WTC11 (cell line): ENCODE measurements around the gene ZNF683. TPM values are rescaled to one million over a fixed set of nuclear protein-coding genes. Genes with fewer than 3 reads are reported as not detected.

Experiments
- ARID4B ChIP-seq: sonication (generic); formaldehyde crosslinking; IDR thresholded peaks from 2 replicates; pipeline ENCODE4 v1.8.0; 2023; ENCODE audit warnings: missing genetic modification reagents, mild to moderate bottlenecking, borderline replicate concordance
- CBFB ChIP-seq: sonication (generic); formaldehyde crosslinking; IDR thresholded peaks from 2 replicates; pipeline ENCODE4 v1.8.1; 2022; ENCODE audit warnings: mild to moderate bottlenecking, low read depth, missing genetic modification reagents
- EMX1 ChIP-seq: fragments of 250-450 bp; sonication (Bioruptor Pico); IDR thresholded peaks from 2 replicates; pipeline ENCODE4 v1.8.0; 2021; ENCODE audit warnings: mild to moderate bottlenecking
- ERG ChIP-seq: fragments of 250-450 bp; sonication (Bioruptor Pico); IDR thresholded peaks from 2 replicates; pipeline ENCODE4 v1.8.0; 2021; ENCODE audit warnings: mild to moderate bottlenecking
- ESRRA ChIP-seq: sonication (generic); formaldehyde crosslinking; IDR thresholded peaks from 2 replicates; pipeline ENCODE4 v1.8.1; 2022; ENCODE audit warnings: mild to moderate bottlenecking, missing genetic modification reagents, borderline replicate concordance
- GABPB1 ChIP-seq: sonication (generic); formaldehyde crosslinking; IDR thresholded peaks from 2 replicates; pipeline ENCODE4 v1.8.1; 2023; ENCODE audit warnings: mild to moderate bottlenecking, missing genetic modification reagents
- MYBL2 ChIP-seq: sonication (generic); formaldehyde crosslinking; IDR thresholded peaks from 2 replicates; pipeline ENCODE4 v1.8.1; 2023; ENCODE audit warnings: mild to moderate bottlenecking, moderate library complexity, missing genetic modification reagents
- NFATC4 ChIP-seq: fragments of 250-450 bp; sonication (Bioruptor Pico); IDR thresholded peaks from 2 replicates; pipeline ENCODE4 v1.9.0; 2021; ENCODE audit warnings: mild to moderate bottlenecking
- RORB ChIP-seq: fragments of 250-450 bp; sonication (Bioruptor Pico); IDR thresholded peaks from 2 replicates; pipeline ENCODE4 v1.9.0; 2021; ENCODE audit warnings: mild to moderate bottlenecking
- SOX15 ChIP-seq: fragments of 250-450 bp; sonication (Bioruptor Pico); IDR thresholded peaks from 2 replicates; pipeline ENCODE4 v1.9.0; 2021; ENCODE audit warnings: mild to moderate bottlenecking
- TEAD1 ChIP-seq: sonication (generic); formaldehyde crosslinking; IDR thresholded peaks from 2 replicates; pipeline ENCODE4 v1.8.0; 2022; ENCODE audit warnings: mild to moderate bottlenecking, missing genetic modification reagents
- TP53 ChIP-seq: sonication (generic); formaldehyde crosslinking; IDR thresholded peaks from 2 replicates; pipeline ENCODE4 v1.8.1; 2023; ENCODE audit warnings: mild to moderate bottlenecking, missing genetic modification reagents
- ZNF138 ChIP-seq: sonication (generic); formaldehyde crosslinking; conservative IDR thresholded peaks from 2 replicates; pipeline ENCODE4 v1.8.1; 2022; ENCODE audit warnings: mild to moderate bottlenecking, moderate library complexity, missing genetic modification reagents
- ZNF219 ChIP-seq: sonication (generic); formaldehyde crosslinking; IDR thresholded peaks from 2 replicates; pipeline ENCODE4 v1.8.0; 2023; ENCODE audit warnings: missing genetic modification reagents, mild to moderate bottlenecking, borderline replicate concordance
- ZNF263 ChIP-seq: sonication (generic); formaldehyde crosslinking; IDR thresholded peaks from 2 replicates; pipeline ENCODE4 v1.8.1; 2022; ENCODE audit warnings: low read depth, mild to moderate bottlenecking, moderate library complexity, missing genetic modification reagents
- ZNF317 ChIP-seq: sonication (generic); formaldehyde crosslinking; IDR thresholded peaks from 2 replicates; pipeline ENCODE4 v1.8.1; 2023; ENCODE audit warnings: low read depth, mild to moderate bottlenecking, moderate library complexity, missing genetic modification reagents, borderline replicate concordance
- ZNF423 ChIP-seq: fragments of 250-450 bp; sonication (Bioruptor Pico); IDR thresholded peaks from 2 replicates; pipeline ENCODE4 v2.1.2; 2022; ENCODE audit warnings: mild to moderate bottlenecking, moderate library complexity
- ZNF425 ChIP-seq: fragments of 250-450 bp; sonication (Bioruptor Pico); conservative IDR thresholded peaks from 2 replicates; pipeline ENCODE4 v1.9.0; 2021; ENCODE audit warnings: mild to moderate bottlenecking
- total RNA-seq: library from RNA; stranded (reverse); gene quantifications from 3 replicates; pipeline ENCODE4 v1.2.3, GENCODE V29; 2021
- TF ChIP-seq, protein P1 (sequence below): fragments of 250-450 bp; sonication (Bioruptor Pico); IDR thresholded peaks from 2 replicates; pipeline ENCODE4 v1.9.0; 2021; ENCODE audit warnings: mild to moderate bottlenecking
- TF ChIP-seq, protein P2 (sequence below): fragments of 250-450 bp; sonication (Bioruptor Pico); IDR thresholded peaks from 2 replicates; pipeline ENCODE4 v2.1.2; 2022; ENCODE audit warnings: mild to moderate bottlenecking, moderate library complexity
- TF ChIP-seq, protein P3 (sequence below): sonication (generic); formaldehyde crosslinking; IDR thresholded peaks from 2 replicates; pipeline ENCODE4 v1.8.1; 2022; ENCODE audit warnings: mild to moderate bottlenecking, moderate library complexity, missing genetic modification reagents
- TF ChIP-seq, protein P4 (sequence below): sonication (generic); formaldehyde crosslinking; conservative IDR thresholded peaks from 2 replicates; pipeline ENCODE4 v1.8.1; 2023; ENCODE audit warnings: mild to moderate bottlenecking, low read depth, missing genetic modification reagents, moderate library complexity

Gene ZNF683
- total RNA-seq, 1 experiment from 2014 or later: not detected

GRCh38 chr1:26336477-26337205 is 35.9 kb downstream of the ZNF683 start (continued):
- peak; percentile 63; the same call in 1 of the 2 replicates for TF ChIP-seq ARID4B (CRISPR knock-in tag)
- no peak; the same call in 1 of the 2 replicates for TF ChIP-seq ESRRA (CRISPR knock-in tag)
- peak; percentile 95 for TF ChIP-seq TEAD1 (CRISPR knock-in tag)
- peak; percentile 90; the same call in 1 of the 2 replicates for TF ChIP-seq ZNF423 (CRISPR knock-in tag)
- TF ChIP-seq ZNF317 (CRISPR knock-in tag): no peak
- TF ChIP-seq, protein P1, sequence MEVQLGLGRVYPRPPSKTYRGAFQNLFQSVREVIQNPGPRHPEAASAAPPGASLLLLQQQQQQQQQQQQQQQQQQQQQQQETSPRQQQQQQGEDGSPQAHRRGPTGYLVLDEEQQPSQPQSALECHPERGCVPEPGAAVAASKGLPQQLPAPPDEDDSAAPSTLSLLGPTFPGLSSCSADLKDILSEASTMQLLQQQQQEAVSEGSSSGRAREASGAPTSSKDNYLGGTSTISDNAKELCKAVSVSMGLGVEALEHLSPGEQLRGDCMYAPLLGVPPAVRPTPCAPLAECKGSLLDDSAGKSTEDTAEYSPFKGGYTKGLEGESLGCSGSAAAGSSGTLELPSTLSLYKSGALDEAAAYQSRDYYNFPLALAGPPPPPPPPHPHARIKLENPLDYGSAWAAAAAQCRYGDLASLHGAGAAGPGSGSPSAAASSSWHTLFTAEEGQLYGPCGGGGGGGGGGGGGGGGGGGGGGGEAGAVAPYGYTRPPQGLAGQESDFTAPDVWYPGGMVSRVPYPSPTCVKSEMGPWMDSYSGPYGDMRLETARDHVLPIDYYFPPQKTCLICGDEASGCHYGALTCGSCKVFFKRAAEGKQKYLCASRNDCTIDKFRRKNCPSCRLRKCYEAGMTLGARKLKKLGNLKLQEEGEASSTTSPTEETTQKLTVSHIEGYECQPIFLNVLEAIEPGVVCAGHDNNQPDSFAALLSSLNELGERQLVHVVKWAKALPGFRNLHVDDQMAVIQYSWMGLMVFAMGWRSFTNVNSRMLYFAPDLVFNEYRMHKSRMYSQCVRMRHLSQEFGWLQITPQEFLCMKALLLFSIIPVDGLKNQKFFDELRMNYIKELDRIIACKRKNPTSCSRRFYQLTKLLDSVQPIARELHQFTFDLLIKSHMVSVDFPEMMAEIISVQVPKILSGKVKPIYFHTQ (CRISPR knock-in tag): no peak
- no peak for TF ChIP-seq EMX1
- peak; percentile 75 for TF ChIP-seq MYBL2 (CRISPR knock-in tag)
- no peak for TF ChIP-seq GABPB1
- no peak for TF ChIP-seq ZNF425 (CRISPR knock-in tag)
- TF ChIP-seq CBFB (CRISPR knock-in tag): no peak
- TF ChIP-seq SOX15 (CRISPR knock-in tag): no peak
- no peak; the same call in 1 of the 2 replicates for TF ChIP-seq TP53
- TF ChIP-seq, protein P2, sequence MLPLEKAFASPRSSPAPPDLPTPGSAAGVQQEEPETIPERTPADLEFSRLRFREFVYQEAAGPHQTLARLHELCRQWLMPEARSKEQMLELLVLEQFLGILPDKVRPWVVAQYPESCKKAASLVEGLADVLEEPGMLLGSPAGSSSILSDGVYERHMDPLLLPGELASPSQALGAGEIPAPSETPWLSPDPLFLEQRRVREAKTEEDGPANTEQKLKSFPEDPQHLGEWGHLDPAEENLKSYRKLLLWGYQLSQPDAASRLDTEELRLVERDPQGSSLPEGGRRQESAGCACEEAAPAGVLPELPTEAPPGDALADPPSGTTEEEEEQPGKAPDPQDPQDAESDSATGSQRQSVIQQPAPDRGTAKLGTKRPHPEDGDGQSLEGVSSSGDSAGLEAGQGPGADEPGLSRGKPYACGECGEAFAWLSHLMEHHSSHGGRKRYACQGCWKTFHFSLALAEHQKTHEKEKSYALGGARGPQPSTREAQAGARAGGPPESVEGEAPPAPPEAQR (CRISPR knock-in tag): no peak
- TF ChIP-seq, protein P3, sequence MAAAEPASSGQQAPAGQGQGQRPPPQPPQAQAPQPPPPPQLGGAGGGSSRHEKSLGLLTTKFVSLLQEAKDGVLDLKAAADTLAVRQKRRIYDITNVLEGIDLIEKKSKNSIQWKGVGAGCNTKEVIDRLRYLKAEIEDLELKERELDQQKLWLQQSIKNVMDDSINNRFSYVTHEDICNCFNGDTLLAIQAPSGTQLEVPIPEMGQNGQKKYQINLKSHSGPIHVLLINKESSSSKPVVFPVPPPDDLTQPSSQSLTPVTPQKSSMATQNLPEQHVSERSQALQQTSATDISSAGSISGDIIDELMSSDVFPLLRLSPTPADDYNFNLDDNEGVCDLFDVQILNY: peak; percentile 92
- no peak for TF ChIP-seq ZNF138
- no peak for TF ChIP-seq ERG (CRISPR knock-in tag)
- no peak for TF ChIP-seq RORB (CRISPR knock-in tag)
- TF ChIP-seq NFATC4 (CRISPR knock-in tag): no peak
- TF ChIP-seq, protein P4, sequence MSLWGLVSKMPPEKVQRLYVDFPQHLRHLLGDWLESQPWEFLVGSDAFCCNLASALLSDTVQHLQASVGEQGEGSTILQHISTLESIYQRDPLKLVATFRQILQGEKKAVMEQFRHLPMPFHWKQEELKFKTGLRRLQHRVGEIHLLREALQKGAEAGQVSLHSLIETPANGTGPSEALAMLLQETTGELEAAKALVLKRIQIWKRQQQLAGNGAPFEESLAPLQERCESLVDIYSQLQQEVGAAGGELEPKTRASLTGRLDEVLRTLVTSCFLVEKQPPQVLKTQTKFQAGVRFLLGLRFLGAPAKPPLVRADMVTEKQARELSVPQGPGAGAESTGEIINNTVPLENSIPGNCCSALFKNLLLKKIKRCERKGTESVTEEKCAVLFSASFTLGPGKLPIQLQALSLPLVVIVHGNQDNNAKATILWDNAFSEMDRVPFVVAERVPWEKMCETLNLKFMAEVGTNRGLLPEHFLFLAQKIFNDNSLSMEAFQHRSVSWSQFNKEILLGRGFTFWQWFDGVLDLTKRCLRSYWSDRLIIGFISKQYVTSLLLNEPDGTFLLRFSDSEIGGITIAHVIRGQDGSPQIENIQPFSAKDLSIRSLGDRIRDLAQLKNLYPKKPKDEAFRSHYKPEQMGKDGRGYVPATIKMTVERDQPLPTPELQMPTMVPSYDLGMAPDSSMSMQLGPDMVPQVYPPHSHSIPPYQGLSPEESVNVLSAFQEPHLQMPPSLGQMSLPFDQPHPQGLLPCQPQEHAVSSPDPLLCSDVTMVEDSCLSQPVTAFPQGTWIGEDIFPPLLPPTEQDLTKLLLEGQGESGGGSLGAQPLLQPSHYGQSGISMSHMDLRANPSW (CRISPR knock-in tag): no peak
- TF ChIP-seq ZNF219: no peak
- TF ChIP-seq ZNF263: no peak; the same call in 1 of the 2 replicates
